GM21825 (cell line): ENCODE results near the gene OR6C3.
"Not testable (repeated sequence)": the region's sequence is repeated elsewhere in the genome, so short reads cannot be mapped to it uniquely, and the experiment has no call there.

ENCODE experiments used
- ATAC-seq: cut with Tn5 transposase; IDR thresholded peaks from one replicate; pipeline ENCODE4 v1.9.1; 2021; ENCODE audit warnings: mild to moderate bottlenecking, moderate library complexity; ENCODE audit not compliant: unreplicated experiment

OR6C3 gene

GRCh38 chr12:55330446-55330845, at the start of gene OR6C3:
Gene OR6C3 (plus strand): TSS chr12:55330746. CDS start chr12:55331701, 955 bp downstream.
- no peak for ATAC-seq

GRCh38 chr12:55280991-55281390, 49.6 kb upstream of the OR6C3 start:
- no peak for ATAC-seq

- no peak for ATAC-seq
Measured at GRCh38 chr12:55289999-55290398, 40.5 kb upstream of the OR6C3 start.

GRCh38 chr12:55296469-55296868, 34.1 kb upstream of the OR6C3 start, which contains the start of gene OR6C6:
Gene OR6C6 (minus strand): TSS chr12:55296569. CDS start chr12:55295232, 1,337 bp downstream.
- ATAC-seq: no peak

- ATAC-seq: no peak
Measured at GRCh38 chr12:55314043-55314442, 16.5 kb upstream of the OR6C3 start, which contains the start of gene OR6C1. Gene OR6C1 (plus strand): TSS chr12:55314343. CDS start chr12:55320600, 6,257 bp downstream.

- no peak for ATAC-seq
Measured at GRCh38 chr12:55320201-55320600, 10.3 kb upstream of the OR6C3 start.

- ATAC-seq: not testable (repeated sequence)
Measured at GRCh38 chr12:55325801-55326200, 4.7 kb upstream of the OR6C3 start.

GRCh38 chr12:55336002-55336401, 5.5 kb downstream of the OR6C3 start:
- ATAC-seq: no peak

GRCh38 chr12:55355338-55355737, 24.8 kb downstream of the OR6C3 start:
- not testable (repeated sequence) for ATAC-seq

GRCh38 chr12:55362675-55363074, 32.1 kb downstream of the OR6C3 start, which contains the start of gene OR6C75:
Gene OR6C75 (plus strand): TSS chr12:55362975. CDS start chr12:55365111, 2,136 bp downstream.
- ATAC-seq: no peak

GRCh38 chr12:55365086-55365485, 34.5 kb downstream of the OR6C3 start:
- ATAC-seq: no peak

- no peak for ATAC-seq
Measured at GRCh38 chr12:55372521-55372920, 42.0 kb downstream of the OR6C3 start.
